Measurements from ENCODE around the gene LGMN. TPM values are rescaled to one million over a fixed set of nuclear protein-coding genes. Genes with fewer than 3 reads are reported as not detected.

The LGMN gene
- total and polyA plus RNA-seq, 2 experiments from 2014 or later, result 60.0 to 83.5 TPM

DNA sequence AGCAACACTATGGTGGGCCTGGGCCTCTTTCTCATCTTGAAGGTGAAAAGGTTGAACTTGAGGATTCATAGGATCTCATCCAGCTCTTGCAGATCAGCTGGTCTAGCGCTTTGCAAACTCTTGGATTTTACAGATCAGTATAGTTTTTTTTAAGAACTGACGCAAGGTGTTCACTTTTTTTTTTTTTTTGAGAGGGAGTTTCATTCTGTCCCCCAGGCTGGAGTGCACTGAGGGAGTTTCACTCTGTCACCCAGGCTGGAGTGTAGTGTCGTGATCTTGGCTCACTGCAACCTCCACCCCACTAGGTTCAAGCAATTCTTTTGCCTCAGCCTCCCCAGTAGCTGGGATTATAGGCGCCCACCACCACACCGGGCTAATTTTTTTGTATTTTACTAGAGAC lies 20.4 kb upstream of the LGMN start:
- H3K36me3 ChIP-seq (ENCODE audit: insufficient read depth), result no peaks in the 10 kb centered on the region
- no peaks in the 10 kb centered on the region for H3K9me2 ChIP-seq (ENCODE audit: insufficient read depth)
- H3K4me1 Mint-ChIP-seq, result no peaks in the 10 kb centered on the region
- no peaks in the 10 kb centered on the region for H3K36me3 Mint-ChIP-seq (ENCODE audit: low read depth)
- H3K4me1 ChIP-seq (ENCODE audit: insufficient read depth), result no peaks in the 10 kb centered on the region
- no peak overlapping the region for H3K4me3 ChIP-seq
- TF ChIP-seq ZNF331 (CRISPR knock-in tag; IDR thresholded peaks at IDR 0.05; ENCODE audit: low read depth) (no peak), NANOG (IDR thresholded peaks at IDR 0.05; ENCODE audit: borderline replicate concordance) (no peak), EZH2phosphoT487 (IDR thresholded peaks at IDR 0.05; ENCODE audit: unreplicated experiment) (no peak), EZH2 (IDR thresholded peaks at IDR 0.05; ENCODE audit: low read depth, unreplicated experiment) (no peak), CREB1 (CRISPR knock-in tag; IDR thresholded peaks at IDR 0.05; ENCODE audit: low read depth) (no peak), ZNF114 (CRISPR knock-in tag; IDR thresholded peaks at IDR 0.05) (no peak), JUNB (IDR thresholded peaks at IDR 0.05; ENCODE audit: unreplicated experiment) (no peak), STAT1 (IDR thresholded peaks at IDR 0.05; ENCODE audit: unreplicated experiment) (no peak), POLR2AphosphoS5 (IDR thresholded peaks at IDR 0.05; ENCODE audit: low read depth) (no peak)
- TF ChIP-seq, protein P1, sequence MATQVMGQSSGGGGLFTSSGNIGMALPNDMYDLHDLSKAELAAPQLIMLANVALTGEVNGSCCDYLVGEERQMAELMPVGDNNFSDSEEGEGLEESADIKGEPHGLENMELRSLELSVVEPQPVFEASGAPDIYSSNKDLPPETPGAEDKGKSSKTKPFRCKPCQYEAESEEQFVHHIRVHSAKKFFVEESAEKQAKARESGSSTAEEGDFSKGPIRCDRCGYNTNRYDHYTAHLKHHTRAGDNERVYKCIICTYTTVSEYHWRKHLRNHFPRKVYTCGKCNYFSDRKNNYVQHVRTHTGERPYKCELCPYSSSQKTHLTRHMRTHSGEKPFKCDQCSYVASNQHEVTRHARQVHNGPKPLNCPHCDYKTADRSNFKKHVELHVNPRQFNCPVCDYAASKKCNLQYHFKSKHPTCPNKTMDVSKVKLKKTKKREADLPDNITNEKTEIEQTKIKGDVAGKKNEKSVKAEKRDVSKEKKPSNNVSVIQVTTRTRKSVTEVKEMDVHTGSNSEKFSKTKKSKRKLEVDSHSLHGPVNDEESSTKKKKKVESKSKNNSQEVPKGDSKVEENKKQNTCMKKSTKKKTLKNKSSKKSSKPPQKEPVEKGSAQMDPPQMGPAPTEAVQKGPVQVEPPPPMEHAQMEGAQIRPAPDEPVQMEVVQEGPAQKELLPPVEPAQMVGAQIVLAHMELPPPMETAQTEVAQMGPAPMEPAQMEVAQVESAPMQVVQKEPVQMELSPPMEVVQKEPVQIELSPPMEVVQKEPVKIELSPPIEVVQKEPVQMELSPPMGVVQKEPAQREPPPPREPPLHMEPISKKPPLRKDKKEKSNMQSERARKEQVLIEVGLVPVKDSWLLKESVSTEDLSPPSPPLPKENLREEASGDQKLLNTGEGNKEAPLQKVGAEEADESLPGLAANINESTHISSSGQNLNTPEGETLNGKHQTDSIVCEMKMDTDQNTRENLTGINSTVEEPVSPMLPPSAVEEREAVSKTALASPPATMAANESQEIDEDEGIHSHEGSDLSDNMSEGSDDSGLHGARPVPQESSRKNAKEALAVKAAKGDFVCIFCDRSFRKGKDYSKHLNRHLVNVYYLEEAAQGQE (IDR thresholded peaks at IDR 0.05; ENCODE audit: unreplicated experiment), result no peak
- TF ChIP-seq, protein P2, sequence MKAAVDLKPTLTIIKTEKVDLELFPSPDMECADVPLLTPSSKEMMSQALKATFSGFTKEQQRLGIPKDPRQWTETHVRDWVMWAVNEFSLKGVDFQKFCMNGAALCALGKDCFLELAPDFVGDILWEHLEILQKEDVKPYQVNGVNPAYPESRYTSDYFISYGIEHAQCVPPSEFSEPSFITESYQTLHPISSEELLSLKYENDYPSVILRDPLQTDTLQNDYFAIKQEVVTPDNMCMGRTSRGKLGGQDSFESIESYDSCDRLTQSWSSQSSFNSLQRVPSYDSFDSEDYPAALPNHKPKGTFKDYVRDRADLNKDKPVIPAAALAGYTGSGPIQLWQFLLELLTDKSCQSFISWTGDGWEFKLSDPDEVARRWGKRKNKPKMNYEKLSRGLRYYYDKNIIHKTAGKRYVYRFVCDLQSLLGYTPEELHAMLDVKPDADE (IDR thresholded peaks at IDR 0.05), result no peak
- TF ChIP-seq, protein P3, sequence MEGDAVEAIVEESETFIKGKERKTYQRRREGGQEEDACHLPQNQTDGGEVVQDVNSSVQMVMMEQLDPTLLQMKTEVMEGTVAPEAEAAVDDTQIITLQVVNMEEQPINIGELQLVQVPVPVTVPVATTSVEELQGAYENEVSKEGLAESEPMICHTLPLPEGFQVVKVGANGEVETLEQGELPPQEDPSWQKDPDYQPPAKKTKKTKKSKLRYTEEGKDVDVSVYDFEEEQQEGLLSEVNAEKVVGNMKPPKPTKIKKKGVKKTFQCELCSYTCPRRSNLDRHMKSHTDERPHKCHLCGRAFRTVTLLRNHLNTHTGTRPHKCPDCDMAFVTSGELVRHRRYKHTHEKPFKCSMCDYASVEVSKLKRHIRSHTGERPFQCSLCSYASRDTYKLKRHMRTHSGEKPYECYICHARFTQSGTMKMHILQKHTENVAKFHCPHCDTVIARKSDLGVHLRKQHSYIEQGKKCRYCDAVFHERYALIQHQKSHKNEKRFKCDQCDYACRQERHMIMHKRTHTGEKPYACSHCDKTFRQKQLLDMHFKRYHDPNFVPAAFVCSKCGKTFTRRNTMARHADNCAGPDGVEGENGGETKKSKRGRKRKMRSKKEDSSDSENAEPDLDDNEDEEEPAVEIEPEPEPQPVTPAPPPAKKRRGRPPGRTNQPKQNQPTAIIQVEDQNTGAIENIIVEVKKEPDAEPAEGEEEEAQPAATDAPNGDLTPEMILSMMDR (conservative IDR thresholded peaks at IDR 0.05; ENCODE audit: low read depth in 2 of 2), result no peak
- TF ChIP-seq, protein P4, sequence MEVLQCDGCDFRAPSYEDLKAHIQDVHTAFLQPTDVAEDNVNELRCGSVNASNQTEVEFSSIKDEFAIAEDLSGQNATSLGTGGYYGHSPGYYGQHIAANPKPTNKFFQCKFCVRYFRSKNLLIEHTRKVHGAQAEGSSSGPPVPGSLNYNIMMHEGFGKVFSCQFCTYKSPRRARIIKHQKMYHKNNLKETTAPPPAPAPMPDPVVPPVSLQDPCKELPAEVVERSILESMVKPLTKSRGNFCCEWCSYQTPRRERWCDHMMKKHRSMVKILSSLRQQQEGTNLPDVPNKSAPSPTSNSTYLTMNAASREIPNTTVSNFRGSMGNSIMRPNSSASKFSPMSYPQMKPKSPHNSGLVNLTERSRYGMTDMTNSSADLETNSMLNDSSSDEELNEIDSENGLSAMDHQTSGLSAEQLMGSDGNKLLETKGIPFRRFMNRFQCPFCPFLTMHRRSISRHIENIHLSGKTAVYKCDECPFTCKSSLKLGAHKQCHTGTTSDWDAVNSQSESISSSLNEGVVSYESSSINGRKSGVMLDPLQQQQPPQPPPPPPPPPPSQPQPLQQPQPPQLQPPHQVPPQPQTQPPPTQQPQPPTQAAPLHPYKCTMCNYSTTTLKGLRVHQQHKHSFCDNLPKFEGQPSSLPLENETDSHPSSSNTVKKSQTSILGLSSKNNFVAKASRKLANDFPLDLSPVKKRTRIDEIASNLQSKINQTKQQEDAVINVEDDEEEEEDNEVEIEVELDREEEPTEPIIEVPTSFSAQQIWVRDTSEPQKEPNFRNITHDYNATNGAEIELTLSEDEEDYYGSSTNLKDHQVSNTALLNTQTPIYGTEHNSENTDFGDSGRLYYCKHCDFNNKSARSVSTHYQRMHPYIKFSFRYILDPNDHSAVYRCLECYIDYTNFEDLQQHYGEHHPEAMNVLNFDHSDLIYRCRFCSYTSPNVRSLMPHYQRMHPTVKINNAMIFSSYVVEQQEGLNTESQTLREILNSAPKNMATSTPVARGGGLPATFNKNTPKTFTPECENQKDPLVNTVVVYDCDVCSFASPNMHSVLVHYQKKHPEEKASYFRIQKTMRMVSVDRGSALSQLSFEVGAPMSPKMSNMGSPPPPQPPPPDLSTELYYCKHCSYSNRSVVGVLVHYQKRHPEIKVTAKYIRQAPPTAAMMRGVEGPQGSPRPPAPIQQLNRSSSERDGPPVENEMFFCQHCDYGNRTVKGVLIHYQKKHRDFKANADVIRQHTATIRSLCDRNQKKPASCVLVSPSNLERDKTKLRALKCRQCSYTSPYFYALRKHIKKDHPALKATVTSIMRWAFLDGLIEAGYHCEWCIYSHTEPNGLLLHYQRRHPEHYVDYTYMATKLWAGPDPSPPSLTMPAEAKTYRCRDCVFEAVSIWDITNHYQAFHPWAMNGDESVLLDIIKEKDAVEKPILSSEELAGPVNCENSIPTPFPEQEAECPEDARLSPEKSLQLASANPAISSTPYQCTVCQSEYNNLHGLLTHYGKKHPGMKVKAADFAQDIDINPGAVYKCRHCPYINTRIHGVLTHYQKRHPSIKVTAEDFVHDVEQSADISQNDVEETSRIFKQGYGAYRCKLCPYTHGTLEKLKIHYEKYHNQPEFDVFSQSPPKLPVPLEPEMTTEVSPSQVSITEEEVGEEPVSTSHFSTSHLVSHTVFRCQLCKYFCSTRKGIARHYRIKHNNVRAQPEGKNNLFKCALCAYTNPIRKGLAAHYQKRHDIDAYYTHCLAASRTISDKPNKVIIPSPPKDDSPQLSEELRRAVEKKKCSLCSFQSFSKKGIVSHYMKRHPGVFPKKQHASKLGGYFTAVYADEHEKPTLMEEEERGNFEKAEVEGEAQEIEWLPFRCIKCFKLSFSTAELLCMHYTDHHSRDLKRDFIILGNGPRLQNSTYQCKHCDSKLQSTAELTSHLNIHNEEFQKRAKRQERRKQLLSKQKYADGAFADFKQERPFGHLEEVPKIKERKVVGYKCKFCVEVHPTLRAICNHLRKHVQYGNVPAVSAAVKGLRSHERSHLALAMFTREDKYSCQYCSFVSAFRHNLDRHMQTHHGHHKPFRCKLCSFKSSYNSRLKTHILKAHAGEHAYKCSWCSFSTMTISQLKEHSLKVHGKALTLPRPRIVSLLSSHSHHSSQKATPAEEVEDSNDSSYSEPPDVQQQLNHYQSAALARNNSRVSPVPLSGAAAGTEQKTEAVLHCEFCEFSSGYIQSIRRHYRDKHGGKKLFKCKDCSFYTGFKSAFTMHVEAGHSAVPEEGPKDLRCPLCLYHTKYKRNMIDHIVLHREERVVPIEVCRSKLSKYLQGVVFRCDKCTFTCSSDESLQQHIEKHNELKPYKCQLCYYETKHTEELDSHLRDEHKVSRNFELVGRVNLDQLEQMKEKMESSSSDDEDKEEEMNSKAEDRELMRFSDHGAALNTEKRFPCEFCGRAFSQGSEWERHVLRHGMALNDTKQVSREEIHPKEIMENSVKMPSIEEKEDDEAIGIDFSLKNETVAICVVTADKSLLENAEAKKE (CRISPR knock-in tag; IDR thresholded peaks at IDR 0.05), result no peak
- H4K20me1 ChIP-seq (replicated peaks; ENCODE audit: insufficient read depth), result no peaks in the 10 kb centered on the region
- no peaks in the 10 kb centered on the region for H3K9me3 Mint-ChIP-seq
- H3K27me3 Mint-ChIP-seq (ENCODE audit: insufficient read depth, low read depth, poor library complexity), result peaks cover 13% of the 10 kb centered on the region
- no peaks in the 10 kb centered on the region for H3K27me3 ChIP-seq (ENCODE audit: insufficient read depth)
- H3K27ac Mint-ChIP-seq, result no peak overlapping the region
- H3F3A ChIP-seq (replicated peaks; ENCODE audit: low read depth), result no peaks in the 10 kb centered on the region
- no peaks in the 10 kb centered on the region for H3K79me2 ChIP-seq (replicated peaks; ENCODE audit: insufficient read depth)
- no peak overlapping the region for H3K4me2 ChIP-seq
- no peak overlapping the region for H2AFZ ChIP-seq
- DNase-seq (ENCODE audit: low spot score), result no peak
- no peak for ATAC-seq
- H3K4me3 Mint-ChIP-seq, result no peak overlapping the region
- no peak overlapping the region for H3K27ac ChIP-seq (ENCODE audit: low read depth)

Data from GM23338 (cell line).